ENCODE measurements around the gene PRSS58. TPM values are rescaled to one million over a fixed set of nuclear protein-coding genes. Genes with fewer than 3 reads are reported as not detected.

Gene PRSS58
- total RNA-seq, result not detected
- long read RNA-seq, result 0 reads

- ATAC-seq, result no peak
- intact Hi-C loops (cut with DNase I), result no loop called here
- no peak for DNase-seq (ENCODE audit: missing footprints)
Measured at GRCh38 chr7:142257958-142258357, at the start of gene PRSS58. Gene PRSS58, minus strand, starts transcription at chr7:142258058. Its CDS starts 351 bp downstream, at chr7:142257707.

DNA sequence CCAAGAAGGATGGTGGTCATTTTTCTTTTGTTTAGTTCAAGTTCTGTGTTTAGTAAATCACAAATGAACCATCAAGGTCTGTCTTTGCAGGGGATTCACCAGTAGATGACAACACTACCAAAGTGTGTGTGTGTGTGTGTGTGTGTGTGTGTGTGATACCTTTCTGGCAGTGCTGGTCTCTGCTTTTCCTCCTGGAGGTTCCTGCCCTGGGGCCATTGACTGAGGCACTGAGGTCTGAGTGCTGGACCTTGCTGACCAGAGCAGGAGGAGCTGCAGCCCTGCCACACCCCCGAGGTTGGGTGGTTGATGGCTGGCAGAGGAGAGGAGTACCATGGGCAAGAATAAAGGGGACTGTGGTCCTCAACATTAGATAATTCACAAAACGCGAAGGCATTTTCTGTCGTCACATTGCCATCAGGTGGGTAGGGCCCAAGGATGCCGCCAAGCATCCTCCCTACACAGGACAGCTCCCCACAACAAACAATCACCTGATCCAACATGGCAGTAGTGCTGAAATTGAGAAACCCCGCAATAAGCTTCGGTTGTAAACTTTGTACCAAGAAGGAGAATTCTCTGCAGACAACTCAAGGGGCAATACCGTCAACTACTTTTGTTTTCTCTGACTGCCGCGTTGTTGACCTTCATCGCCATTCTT lies 49.5 kb upstream of the PRSS58 start:
- intact Hi-C loops (cut with DNase I), result no loop called here
- no peak for ATAC-seq
- no peak for DNase-seq (ENCODE audit: missing footprints)

- intact Hi-C loops (cut with DNase I), result no loop called here
- DNase-seq (ENCODE audit: missing footprints) (no peak), ATAC-seq (no peak)
Measured at GRCh38 chr7:142303650-142304049, 45.8 kb upstream of the PRSS58 start.

- no peak for ATAC-seq
- intact Hi-C loops (cut with DNase I), result no loop called here
Measured at GRCh38 chr7:142301923-142302550, 44.2 kb upstream of the PRSS58 start.

DNA sequence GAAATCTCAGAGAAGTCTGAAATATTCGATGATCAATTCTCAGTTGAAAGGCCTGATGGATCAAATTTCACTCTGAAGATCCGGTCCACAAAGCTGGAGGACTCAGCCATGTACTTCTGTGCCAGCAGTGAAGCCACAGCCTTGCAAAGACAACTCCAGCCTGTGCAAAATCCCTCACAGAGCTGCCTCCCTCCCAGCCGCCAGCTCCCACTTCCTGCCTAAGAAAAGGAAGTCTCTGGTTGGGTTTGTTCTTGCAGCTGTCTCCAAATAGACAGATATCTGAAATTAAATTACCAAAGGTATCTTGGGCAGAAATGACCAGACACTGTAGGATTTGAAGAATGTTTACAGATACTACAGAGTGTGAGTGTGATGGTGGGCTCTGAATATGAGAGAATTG lies 43.4 kb upstream of the PRSS58 start:
- intact Hi-C loops (cut with DNase I), result no loop called here
- no peak for ATAC-seq
- no peak for DNase-seq (ENCODE audit: missing footprints)

More at GRCh38 chr7:142301923-142302550, 44.2 kb upstream of the PRSS58 start:
- no peak for DNase-seq (ENCODE audit: missing footprints)

DNA sequence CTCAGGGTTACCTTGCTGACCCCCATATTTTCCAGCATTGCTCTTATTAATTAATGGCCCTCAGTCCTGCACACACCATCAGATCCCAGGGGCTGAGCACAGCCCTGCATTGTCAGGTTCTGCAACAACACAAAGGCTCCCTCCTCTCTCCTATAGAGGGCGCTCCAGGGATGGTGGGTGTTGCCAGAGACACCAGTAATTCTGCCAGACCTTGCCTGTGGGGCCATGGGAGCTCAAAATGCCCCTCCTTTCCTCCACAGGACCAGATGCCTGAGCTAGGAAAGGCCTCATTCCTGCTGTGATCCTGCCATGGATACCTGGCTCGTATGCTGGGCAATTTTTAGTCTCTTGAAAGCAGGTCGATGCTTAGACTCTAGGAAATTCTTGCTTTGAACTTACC lies 42.8 kb upstream of the PRSS58 start:
- intact Hi-C loops (cut with DNase I), result no loop called here
- DNase-seq (ENCODE audit: missing footprints) (no peak), ATAC-seq (no peak)

- DNase-seq (ENCODE audit: missing footprints) (no peak), ATAC-seq (no peak)
- intact Hi-C loops (cut with DNase I), result no loop called here
Measured at GRCh38 chr7:142299237-142299781, 41.5 kb upstream of the PRSS58 start.

GRCh38 chr7:142298627-142299026 lies 40.8 kb upstream of the PRSS58 start:
- ATAC-seq (no peak), DNase-seq (ENCODE audit: missing footprints) (no peak)
- intact Hi-C loops (cut with DNase I), result no loop called here

GRCh38 chr7:142298009-142298408 lies 40.2 kb upstream of the PRSS58 start:
- no peak for ATAC-seq
- intact Hi-C loops (cut with DNase I), result no loop called here
- no peak for DNase-seq (ENCODE audit: missing footprints)

GRCh38 chr7:142280263-142280662 lies 22.4 kb upstream of the PRSS58 start:
- intact Hi-C loops (cut with DNase I), result no loop called here
- DNase-seq (ENCODE audit: missing footprints), result no peak
- ATAC-seq, result no peak

DNA sequence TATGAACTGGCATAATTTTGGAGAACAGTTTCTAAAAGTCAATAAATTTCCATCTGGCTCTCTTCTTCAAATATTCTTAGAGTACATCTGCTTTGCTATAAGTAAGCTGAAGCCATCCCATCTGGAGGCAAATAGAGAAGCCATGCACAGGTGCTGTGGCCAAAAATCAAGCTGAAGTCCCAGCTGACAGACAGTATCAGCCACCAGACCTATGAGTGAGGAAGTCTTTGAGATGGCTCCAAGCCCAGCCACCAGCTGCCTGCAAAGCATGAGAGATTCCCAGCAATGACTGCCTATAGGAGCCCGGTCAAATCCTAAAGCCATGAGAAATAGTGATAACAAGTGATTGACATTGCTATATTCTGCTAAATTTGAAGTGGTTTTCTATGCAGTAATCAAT lies 21.7 kb upstream of the PRSS58 start:
- ATAC-seq, result no peak
- intact Hi-C loops (cut with DNase I), result no loop called here
- DNase-seq (ENCODE audit: missing footprints), result no peak

DNA sequence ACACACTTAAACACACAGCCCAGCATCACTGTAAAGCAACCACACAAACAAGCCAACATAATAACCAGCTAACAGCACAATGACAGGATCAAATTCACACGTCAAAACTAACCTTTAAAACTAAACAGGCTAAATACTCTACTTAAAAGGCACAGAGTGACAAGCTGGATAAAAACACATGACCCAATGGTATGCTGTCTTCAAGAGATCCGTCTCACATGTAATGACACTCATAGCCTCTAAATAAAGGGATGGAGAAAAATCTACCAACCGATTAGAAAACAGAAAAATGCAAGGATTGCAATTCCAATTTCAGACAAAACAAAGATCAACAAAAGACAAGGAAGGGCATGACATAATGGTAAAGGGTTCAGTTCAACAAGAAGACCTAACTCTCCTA lies 17.2 kb upstream of the PRSS58 start:
- no peak for ATAC-seq
- intact Hi-C loops (cut with DNase I), result no loop called here
- no peak for DNase-seq (ENCODE audit: missing footprints)

- DNase-seq (ENCODE audit: missing footprints), result no peak
- ATAC-seq, result no peak
- intact Hi-C loops (cut with DNase I), result no loop called here
Measured at GRCh38 chr7:142272841-142273240, 15.0 kb upstream of the PRSS58 start.

- DNase-seq (ENCODE audit: missing footprints), result no peak
- ATAC-seq, result no peak
- intact Hi-C loops (cut with DNase I), result no loop called here
Measured at GRCh38 chr7:142263598-142264380, 5.9 kb upstream of the PRSS58 start.

DNA sequence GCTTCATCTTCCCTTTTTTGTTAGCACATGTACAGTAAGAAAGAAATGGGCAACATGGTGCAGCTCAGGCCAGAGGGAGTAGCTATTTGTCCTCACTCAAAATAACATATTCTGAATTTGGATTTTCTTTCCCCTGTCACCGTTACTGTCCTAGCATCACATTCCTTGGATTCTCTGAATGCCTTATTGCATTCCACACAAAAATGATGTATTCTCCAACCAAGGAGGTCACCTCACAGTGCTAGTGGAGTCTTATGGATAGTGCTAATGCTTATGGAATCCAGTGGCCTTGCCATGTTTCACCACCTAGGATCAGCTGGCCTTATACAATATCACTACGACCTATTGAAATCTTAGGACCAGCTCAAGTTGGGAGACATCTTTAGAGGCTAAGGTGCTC lies 7.2 kb downstream of the PRSS58 start:
- intact Hi-C loops (cut with DNase I), result no loop called here
- no peak for ATAC-seq
- no peak for DNase-seq (ENCODE audit: missing footprints)

- ATAC-seq, result no peak
- intact Hi-C loops (cut with DNase I), result no loop called here
- DNase-seq (ENCODE audit: missing footprints), result no peak
Measured at GRCh38 chr7:142249918-142250317, 7.9 kb downstream of the PRSS58 start.

- intact Hi-C loops (cut with DNase I), result no loop called here
- DNase-seq (ENCODE audit: missing footprints) (no peak), ATAC-seq (no peak)
Measured at GRCh38 chr7:142248166-142249160, 9.4 kb downstream of the PRSS58 start.

GRCh38 chr7:142243823-142244222 lies 14.0 kb downstream of the PRSS58 start:
- peak; percentile 35 for DNase-seq (ENCODE audit: missing footprints)
- ATAC-seq, result no peak
- intact Hi-C loops (cut with DNase I), result no loop called here

GRCh38 chr7:142240546-142240945 lies 17.3 kb downstream of the PRSS58 start:
- ATAC-seq (no peak), DNase-seq (ENCODE audit: missing footprints) (no peak)
- intact Hi-C loops (cut with DNase I), result no loop called here

All from Right ventricle myocardium inferior (tissue), 1 donor.